Activated gamma-delta T cell (primary cell): ENCODE results near the gene MNT.

Experiments used
- DNase-seq: peaks from one replicate; lab custom pipeline; 2025; lab: John Stamatoyannopoulos, UW

MNT gene

DNA sequence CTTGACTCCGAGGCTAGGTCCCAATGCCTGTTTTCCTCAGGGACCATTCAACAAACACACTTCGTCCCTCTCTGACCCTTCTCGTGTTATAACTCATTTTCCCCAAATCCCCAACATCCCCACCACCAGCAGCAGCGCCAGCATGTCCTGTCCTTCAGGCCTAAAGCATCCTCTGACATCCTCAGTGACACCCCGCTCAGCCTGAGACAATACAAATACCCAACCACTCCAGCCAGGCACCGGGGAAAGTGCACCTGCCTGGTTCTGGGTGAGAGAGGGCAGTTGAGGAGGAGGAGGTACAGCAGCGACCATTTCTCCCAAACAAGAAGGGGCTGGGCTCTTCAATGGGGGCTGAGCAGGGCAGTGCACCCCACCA lies 4.7 kb downstream of the MNT start:
- DNase-seq = no peak

- no peak for DNase-seq
Observed at GRCh38 chr17:2395258-2396181, 5.3 kb downstream of the MNT start.

GRCh38 chr17:2394775-2395201 lies 6.1 kb downstream of the MNT start:
- DNase-seq = no peak

GRCh38 chr17:2393954-2394749 lies 6.7 kb downstream of the MNT start:
- DNase-seq = no peak

GRCh38 chr17:2393174-2393953 lies 7.5 kb downstream of the MNT start:
- DNase-seq = peak; percentile 91

DNA sequence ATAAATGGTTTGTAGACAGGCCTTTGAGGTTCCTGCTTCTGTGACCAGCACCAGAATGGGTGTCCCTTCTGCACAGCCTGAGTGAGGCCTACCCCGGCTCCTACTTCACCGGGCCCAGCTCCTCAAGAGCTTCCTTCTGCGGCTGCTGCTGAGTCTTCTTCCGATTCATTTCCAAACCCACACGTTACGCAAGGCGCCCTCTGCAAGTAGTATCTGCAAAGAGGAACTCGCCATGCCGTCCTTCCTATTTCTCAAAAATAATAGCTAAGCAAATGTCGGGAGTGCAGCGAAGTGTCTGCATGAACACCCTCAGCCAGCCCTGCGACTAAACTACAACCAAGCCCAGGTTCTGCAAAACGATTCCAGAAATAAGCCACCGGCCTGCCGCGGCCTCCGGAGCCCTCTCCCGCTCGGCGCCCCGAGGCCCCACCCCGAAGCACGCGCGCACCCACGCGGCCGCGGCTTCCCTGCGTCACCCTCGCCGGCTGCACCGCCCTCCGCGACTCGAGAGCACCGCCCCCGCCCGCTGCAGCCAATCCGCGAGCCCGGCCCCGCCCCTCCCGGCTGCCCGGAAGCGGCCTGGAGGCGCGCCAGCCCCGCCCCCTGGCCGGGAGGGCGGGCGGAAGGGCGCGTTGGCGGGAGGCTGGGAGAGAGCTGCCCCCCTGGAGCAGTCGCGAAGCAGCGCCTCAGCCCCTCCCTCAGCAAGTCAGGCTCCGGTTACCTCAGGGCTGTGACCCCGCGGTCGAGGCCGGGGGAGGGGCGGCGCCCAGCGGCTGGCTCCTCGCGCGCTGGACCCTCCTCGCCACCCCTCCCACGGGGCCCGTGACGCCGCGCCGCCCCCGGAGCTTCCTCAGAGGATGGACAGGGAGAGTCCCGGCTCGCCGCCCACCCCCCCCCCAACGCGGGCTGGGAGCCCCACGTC lies 8.3 kb downstream of the MNT start:
- peak; percentile 98 for DNase-seq

DNA sequence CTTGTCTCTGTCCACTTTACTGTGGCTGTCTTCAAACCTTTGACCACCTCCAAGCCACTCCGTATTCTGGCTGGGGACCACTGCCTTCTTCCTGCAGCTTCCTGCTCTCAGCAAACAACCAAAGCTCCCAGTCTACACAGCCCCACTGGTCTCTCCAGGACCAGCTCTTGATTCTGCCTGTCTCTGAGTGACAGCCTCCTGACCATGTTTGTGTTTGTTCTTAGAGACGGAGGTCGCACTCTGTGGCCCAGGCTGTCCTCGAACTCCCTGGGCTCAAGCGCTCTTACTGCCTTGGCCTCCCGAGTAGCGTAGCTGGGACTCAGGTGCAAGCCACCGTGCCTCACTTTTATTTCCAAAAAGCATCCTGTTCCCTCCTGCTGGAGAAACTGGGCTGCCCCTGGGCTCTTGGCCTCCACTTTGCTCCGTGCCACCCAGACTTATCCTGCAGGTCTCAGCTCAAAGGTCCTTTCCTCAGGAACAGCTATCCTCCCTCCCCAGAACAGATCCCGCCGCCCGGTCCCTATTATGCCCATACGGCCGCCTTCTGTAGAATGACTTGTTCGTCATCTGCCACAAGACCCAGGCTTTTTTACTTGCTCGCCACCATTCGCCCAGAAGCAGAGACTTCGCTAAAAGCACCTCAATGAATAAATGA lies 9.1 kb downstream of the MNT start:
- DNase-seq = no peak

DNA sequence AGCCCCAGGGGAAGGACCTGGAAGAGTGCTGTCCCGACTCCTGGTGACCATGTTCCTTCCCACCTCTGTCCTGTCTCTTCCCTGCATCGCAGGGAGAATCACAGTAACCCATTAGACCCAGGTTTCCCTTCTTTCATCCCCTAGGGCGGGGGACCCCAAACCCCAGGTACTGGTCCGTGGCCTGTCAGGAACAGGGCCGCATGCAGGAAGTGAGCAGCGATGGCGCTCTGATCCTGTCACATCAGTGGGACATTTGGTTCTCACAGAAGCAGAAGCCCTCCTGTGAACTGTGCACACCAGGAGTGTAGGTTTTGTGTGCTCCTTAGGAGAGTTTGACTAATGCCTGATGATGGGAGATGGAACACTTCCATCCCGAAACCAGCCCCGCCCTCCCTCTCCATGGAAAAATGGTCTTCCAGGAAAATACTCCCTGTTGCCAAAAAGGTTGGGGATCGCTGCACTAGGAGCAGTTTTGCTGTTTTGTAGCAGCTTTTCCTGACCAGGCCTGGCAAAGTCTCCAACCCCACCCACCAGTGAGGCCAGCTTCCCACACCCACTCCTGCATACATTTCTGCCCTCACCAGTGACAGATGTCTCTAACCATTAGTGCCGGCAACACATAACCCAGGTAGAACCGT lies 10.5 kb downstream of the MNT start:
- DNase-seq = no peak

- DNase-seq = no peak
Observed at GRCh38 chr17:2388683-2389055, 12.2 kb downstream of the MNT start.

- DNase-seq = no peak
Observed at GRCh38 chr17:2388020-2388682, 12.7 kb downstream of the MNT start.

DNA sequence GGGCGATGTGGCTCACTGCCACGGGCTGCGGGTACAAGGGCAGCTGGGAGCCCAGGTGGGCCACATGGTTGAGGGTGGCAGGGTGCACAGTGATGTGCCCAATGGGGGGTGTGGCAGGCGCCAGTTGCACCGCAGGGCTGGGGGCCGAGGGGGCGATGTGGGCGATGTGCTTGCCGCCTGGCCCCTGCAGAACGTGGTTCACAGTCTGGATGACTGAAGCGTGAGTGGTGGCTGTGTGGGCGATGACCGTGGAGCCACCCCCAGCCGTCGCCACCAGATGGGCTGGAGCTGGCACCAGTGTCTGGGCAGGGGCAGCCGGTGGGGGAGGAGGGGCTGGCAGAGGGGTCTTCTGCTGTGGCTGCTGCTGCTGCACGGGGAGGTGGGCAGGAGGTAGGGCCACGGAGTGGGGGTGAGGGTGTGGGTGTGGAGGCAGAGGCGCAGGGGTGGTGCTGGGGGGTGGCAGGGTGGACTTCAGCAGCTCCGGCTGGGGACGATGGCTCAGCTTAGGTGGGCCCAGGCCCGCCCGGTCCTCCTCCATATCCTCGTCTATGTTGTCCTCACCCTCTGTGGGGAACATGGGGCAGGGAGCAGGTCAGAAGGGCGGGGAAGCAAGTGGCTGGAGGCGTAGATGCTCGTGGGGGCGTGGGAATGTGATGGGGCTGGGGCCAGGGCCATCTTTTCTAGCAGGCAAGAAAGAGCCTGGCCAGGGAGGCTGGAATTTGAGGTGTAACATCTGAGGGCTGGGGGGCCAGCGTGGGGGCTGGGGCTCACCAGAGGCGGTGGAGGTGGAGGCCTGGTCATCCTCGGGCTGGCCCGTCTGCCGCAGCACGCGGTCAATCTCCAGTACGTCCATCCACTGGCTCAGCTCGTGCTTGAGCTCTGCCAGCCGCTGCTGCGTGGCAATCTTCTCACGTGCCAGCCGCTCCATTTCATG lies 13.5 kb downstream of the MNT start:
- DNase-seq = no peak

DNA sequence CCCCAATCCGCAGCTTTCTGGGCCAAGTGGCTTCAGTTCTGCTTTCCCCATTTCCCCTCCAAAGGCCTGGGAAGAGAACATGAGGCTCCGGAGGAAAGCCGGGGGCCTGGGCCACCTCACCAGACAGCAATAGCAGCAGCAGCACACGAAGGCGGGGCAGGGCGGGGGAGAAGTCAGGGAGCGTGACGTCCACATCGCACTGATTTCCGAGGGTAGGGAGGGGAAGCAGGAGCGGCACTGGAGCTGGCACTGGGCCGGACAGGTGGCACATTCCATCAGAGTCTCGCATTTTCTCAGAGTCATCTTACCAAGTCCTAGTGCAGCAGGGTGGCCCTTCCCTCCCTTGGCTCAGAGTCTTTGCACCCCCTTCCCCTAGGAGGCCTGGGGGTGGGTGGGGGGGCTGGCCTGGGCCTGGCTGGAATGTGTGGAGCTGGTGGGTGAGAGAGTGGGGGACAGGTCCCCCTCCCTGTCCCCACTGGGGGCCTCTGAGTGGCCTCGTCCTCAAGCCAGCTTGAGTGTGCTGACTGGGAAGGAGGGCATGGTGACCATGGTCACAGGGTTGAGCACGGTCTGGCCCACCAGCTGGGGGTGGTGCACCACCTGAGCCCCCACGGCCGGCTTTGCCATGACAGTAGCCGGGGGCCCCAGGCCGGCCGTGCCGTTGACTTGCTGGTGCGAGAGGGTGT lies 14.3 kb downstream of the MNT start:
- DNase-seq = no peak

DNA sequence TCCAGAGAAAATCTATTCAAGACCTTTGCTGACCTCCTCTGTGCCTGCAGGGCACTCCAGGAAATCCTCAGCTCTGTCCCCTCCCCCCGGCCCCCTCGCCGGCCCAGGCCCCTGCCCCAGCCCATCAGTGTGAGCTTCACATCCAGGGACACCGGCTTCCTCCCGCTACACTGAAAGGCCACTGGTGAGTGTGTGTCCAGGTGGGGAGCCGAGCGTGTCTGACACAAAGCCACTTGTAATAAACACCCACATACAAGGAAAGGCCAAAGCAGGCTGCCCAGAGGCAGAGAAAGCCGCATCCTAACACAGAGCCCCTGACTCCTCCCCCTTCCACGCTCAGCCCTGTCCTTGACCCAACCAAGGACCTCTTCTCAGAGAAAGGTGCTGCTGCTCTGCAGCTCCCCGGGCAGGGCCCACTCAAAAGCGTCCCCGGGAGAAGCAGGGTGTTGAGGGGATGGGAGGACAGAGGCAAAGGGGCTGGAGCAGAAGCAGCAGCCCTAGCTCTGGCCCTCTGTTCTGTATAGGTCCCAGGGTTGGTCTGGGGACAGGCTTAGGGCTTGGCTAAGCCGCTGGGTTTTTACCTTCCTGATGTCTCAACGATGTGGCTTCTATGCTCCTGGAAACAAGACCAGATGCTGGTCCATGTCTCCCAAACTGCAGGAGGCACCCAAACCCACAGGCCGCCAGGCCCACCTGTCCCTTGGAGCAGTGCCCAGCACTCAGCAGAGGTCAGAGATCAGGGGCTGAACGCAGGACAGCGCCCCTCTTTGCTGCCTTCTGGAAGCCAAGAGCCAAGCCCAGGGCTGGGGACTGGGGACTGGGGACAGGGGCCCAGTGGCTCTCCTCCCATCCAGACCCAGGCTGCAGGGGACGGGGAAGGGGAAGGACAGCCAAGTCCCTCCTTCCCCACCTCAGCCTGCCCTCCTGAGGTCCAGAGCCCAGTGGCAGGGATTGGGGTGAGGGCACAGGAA lies 15.3 kb downstream of the MNT start:
- no peak for DNase-seq

DNA sequence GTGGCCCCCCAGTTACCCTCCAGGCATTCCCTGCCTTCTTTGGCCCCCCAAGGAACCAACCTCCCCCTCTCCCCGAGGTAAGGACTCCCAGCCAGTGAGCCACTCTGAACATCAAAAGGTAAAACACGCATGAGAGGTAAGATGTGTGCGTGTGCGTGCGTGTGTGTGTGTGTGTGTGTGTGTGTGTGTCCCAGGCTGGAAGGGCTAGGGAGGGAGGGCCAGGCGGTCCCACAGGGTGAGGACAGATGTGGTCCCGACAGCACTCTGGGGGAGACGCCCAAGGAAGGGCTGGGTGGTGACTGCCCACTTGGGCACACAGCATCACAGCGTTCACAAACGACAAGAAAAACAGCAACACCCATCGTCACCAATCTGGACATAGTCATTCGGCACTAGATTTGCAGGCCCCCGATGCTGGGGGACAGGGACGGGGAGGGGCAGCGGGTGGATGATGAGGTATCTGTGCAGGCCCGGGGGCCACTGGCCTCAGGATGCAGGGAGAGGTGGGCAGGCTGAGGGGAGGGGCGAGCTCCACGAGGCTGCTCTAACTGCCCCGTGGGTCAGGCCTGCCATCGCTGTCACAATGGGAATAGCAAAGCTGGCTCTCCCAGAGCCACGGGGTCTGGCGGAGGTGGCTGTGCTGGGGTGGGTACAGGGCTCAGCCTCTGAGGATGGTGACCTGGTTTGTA lies 16.3 kb downstream of the MNT start:
- no peak for DNase-seq

DNA sequence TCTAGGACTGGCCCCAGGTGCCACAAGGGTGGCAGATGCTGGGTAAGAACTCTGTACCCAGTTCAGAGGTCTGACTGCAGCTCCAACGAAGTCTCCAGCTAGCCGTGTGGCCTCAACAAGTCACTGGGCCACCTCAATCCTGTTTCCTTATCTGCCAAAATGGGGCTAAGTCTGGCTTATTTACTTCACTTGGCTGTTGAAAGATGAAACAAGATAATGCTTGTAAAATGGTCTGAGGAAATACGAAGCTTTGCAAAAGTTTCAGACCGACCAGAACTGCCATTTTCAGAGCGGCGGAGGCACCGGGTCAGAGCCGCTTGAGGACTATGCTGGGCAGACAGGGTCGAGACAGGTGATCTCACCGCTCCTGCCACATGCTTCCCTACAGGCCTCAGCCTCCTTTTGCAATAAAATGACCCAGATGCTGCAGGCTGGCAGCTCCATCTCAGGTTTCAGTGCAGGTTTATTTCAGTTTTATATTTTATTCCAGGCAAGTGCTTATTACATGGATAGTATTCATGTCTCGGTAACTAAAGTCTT lies 17.2 kb downstream of the MNT start:
- DNase-seq = no peak
